Activated naive CD4-positive, alpha-beta T cell treated with anti-CD3 and anti-CD28 coated beads, Interleukin-2, amount 50 U/mL, for 24 hours (primary cell): Measurements from ENCODE around the gene DHX16.
A peak's percentile ranks its signal among the peaks of the same experiment; 100 is the strongest.
"Not testable (repeated sequence)": the region's sequence is repeated elsewhere in the genome, so short reads cannot be mapped to it uniquely, and the experiment has no call there.

Experiments used
- H3K27ac Mint-ChIP-seq: one replicate; pipeline ENCODE4 v1.8.0; 2021; ENCODE audit warnings: mild to moderate bottlenecking, mixed read lengths
- H3K27me3 Mint-ChIP-seq: one replicate; pipeline ENCODE4 v1.8.0; 2021; ENCODE audit warnings: mixed read lengths
- H3K36me3 Mint-ChIP-seq: one replicate; pipeline ENCODE4 v1.8.0; 2021; ENCODE audit warnings: mixed read lengths
- H3K4me1 Mint-ChIP-seq: one replicate; pipeline ENCODE4 v1.8.0; 2021; ENCODE audit warnings: mixed read lengths
- H3K4me3 Mint-ChIP-seq: one replicate; pipeline ENCODE4 v1.8.0; 2021; ENCODE audit warnings: mild to moderate bottlenecking, mixed read lengths
- H3K9me3 Mint-ChIP-seq: one replicate; pipeline ENCODE4 v1.8.0; 2021; ENCODE audit warnings: mixed read lengths

DHX16 gene

GRCh38 chr6:30664994-30665767 is 7.6 kb downstream of the DHX16 start:
- Mint-ChIP-seq H3K9me3 (no peaks in the 10 kb centered on the region), H3K4me3 (no peak overlapping the region), H3K4me1 (peaks cover 24% of the 10 kb centered on the region), H3K27me3 (no peaks in the 10 kb centered on the region), H3K27ac (no peak overlapping the region), H3K36me3 (peaks cover 15% of the 10 kb centered on the region)

GRCh38 chr6:30657922-30658321 is 14.9 kb downstream of the DHX16 start:
- Mint-ChIP-seq H3K36me3 (peaks cover 24% of the 10 kb centered on the region), H3K27ac (peak overlapping the region; percentile 38)
- H3K9me3 Mint-ChIP-seq, H3K4me1 Mint-ChIP-seq, H3K27me3 Mint-ChIP-seq, H3K4me3 Mint-ChIP-seq: not testable (repeated sequence)

- Mint-ChIP-seq H3K36me3 (peaks cover 22% of the 10 kb centered on the region), H3K27me3 (no peaks in the 10 kb centered on the region), H3K9me3 (no peaks in the 10 kb centered on the region), H3K4me1 (no peaks in the 10 kb centered on the region), H3K4me3 (no peak overlapping the region), H3K27ac (peak overlapping the region; percentile 38)
Measured at GRCh38 chr6:30657454-30657853, 15.4 kb downstream of the DHX16 start.

- H3K27me3 Mint-ChIP-seq, result no peaks in the 10 kb centered on the region
- H3K27ac Mint-ChIP-seq, result no peak overlapping the region
- no peaks in the 10 kb centered on the region for H3K4me1 Mint-ChIP-seq
- no peak overlapping the region for H3K4me3 Mint-ChIP-seq
- no peaks in the 10 kb centered on the region for H3K9me3 Mint-ChIP-seq
- peaks cover 18% of the 10 kb centered on the region for H3K36me3 Mint-ChIP-seq
Measured at GRCh38 chr6:30656513-30656912, 16.3 kb downstream of the DHX16 start.

- peak overlapping the region; percentile 57 for H3K27ac Mint-ChIP-seq
- no peaks in the 10 kb centered on the region for H3K4me1 Mint-ChIP-seq
- no peaks in the 10 kb centered on the region for H3K9me3 Mint-ChIP-seq
- peaks cover 21% of the 10 kb centered on the region for H3K36me3 Mint-ChIP-seq
- no peaks in the 10 kb centered on the region for H3K27me3 Mint-ChIP-seq
- H3K4me3 Mint-ChIP-seq, result no peak overlapping the region
Measured at GRCh38 chr6:30655743-30656094, 17.1 kb downstream of the DHX16 start.

- Mint-ChIP-seq H3K36me3 (peaks cover 21% of the 10 kb centered on the region), H3K27ac (peak overlapping the region; percentile 57)
Measured at GRCh38 chr6:30654798-30655742, 17.7 kb downstream of the DHX16 start.

GRCh38 chr6:30651143-30651542 is 21.7 kb downstream of the DHX16 start:
- peaks cover 14% of the 10 kb centered on the region for H3K36me3 Mint-ChIP-seq
- H3K4me1 Mint-ChIP-seq, result peaks cover 13% of the 10 kb centered on the region
- no peaks in the 10 kb centered on the region for H3K9me3 Mint-ChIP-seq
- peak overlapping the region; percentile 59 for H3K27ac Mint-ChIP-seq
- H3K4me3 Mint-ChIP-seq, result no peak overlapping the region
- H3K27me3 Mint-ChIP-seq, result no peaks in the 10 kb centered on the region

More at GRCh38 chr6:30654798-30655742, 17.7 kb downstream of the DHX16 start:
- H3K9me3 Mint-ChIP-seq, result no peaks in the 10 kb centered on the region
- H3K4me3 Mint-ChIP-seq, result no peak overlapping the region
- no peaks in the 10 kb centered on the region for H3K4me1 Mint-ChIP-seq
- H3K27me3 Mint-ChIP-seq, result no peaks in the 10 kb centered on the region

GRCh38 chr6:30647242-30648116 is 25.3 kb downstream of the DHX16 start:
- H3K4me3 Mint-ChIP-seq, result peak overlapping the region; percentile 90
- H3K27ac Mint-ChIP-seq, result peak overlapping the region; percentile 93
- H3K27me3 Mint-ChIP-seq, result no peaks in the 10 kb centered on the region
- peaks cover 28% of the 10 kb centered on the region for H3K4me1 Mint-ChIP-seq
- H3K36me3 Mint-ChIP-seq, result peaks cover 6% of the 10 kb centered on the region
- H3K9me3 Mint-ChIP-seq, result no peaks in the 10 kb centered on the region

- Mint-ChIP-seq H3K36me3 (peaks cover 5% of the 10 kb centered on the region), H3K4me1 (peaks cover 31% of the 10 kb centered on the region), H3K9me3 (no peaks in the 10 kb centered on the region), H3K27ac (peak within 1 kb of the TSS; percentile 93), H3K4me3 (peak within 1 kb of the TSS; percentile 90), H3K27me3 (no peaks in the 10 kb centered on the region)
Measured at GRCh38 chr6:30646450-30647241, 26.2 kb downstream of the DHX16 start, which contains the start of gene C6orf136. C6orf136 (plus strand) TSS chr6:30647133; CDS start chr6:30647232, 99 bp downstream.

GRCh38 chr6:30645989-30646388 is 26.8 kb downstream of the DHX16 start:
- no peaks in the 10 kb centered on the region for H3K9me3 Mint-ChIP-seq
- peak overlapping the region; percentile 90 for H3K4me3 Mint-ChIP-seq
- peaks cover 38% of the 10 kb centered on the region for H3K4me1 Mint-ChIP-seq
- peaks cover 4% of the 10 kb centered on the region for H3K36me3 Mint-ChIP-seq
- H3K27me3 Mint-ChIP-seq, result no peaks in the 10 kb centered on the region
- H3K27ac Mint-ChIP-seq, result peak overlapping the region; percentile 90

GRCh38 chr6:30644769-30645168 is 28.0 kb downstream of the DHX16 start:
- H3K9me3 Mint-ChIP-seq, result no peaks in the 10 kb centered on the region
- peaks cover 1% of the 10 kb centered on the region for H3K36me3 Mint-ChIP-seq
- no peak overlapping the region for H3K4me3 Mint-ChIP-seq
- H3K4me1 Mint-ChIP-seq, result peaks cover 44% of the 10 kb centered on the region
- H3K27ac Mint-ChIP-seq, result no peak overlapping the region
- no peaks in the 10 kb centered on the region for H3K27me3 Mint-ChIP-seq

GRCh38 chr6:30643656-30644055 is 29.1 kb downstream of the DHX16 start:
- H3K9me3 Mint-ChIP-seq, result no peaks in the 10 kb centered on the region

GRCh38 chr6:30641048-30641447 is 31.8 kb downstream of the DHX16 start:
- H3K4me1 Mint-ChIP-seq, result peaks cover 30% of the 10 kb centered on the region
- no peaks in the 10 kb centered on the region for H3K27me3 Mint-ChIP-seq
- no peak overlapping the region for H3K4me3 Mint-ChIP-seq
- no peaks in the 10 kb centered on the region for H3K9me3 Mint-ChIP-seq
- peaks cover 1% of the 10 kb centered on the region for H3K36me3 Mint-ChIP-seq
- H3K27ac Mint-ChIP-seq, result no peak overlapping the region

More at GRCh38 chr6:30643656-30644055, 29.1 kb downstream of the DHX16 start:
- Mint-ChIP-seq H3K27ac (no peak overlapping the region), H3K4me3 (no peak overlapping the region), H3K36me3 (peaks cover 1% of the 10 kb centered on the region), H3K4me1 (peaks cover 44% of the 10 kb centered on the region), H3K27me3 (no peaks in the 10 kb centered on the region)

- Mint-ChIP-seq H3K27me3 (no peaks in the 10 kb centered on the region), H3K9me3 (no peaks in the 10 kb centered on the region), H3K36me3 (peaks cover 4% of the 10 kb centered on the region), H3K4me1 (peaks cover 24% of the 10 kb centered on the region), H3K4me3 (no peak overlapping the region), H3K27ac (no peak overlapping the region)
Measured at GRCh38 chr6:30640481-30640880, 32.3 kb downstream of the DHX16 start.
